B cell (primary cell): ENCODE measurements around the gene DACT2. TPM values are rescaled to one million over a fixed set of nuclear protein-coding genes. Genes with fewer than 3 reads are reported as not detected.

Source experiments
- ATAC-seq: fragments of 200-7000 bp; cut with Tn5 transposase; one replicate; pipeline ENCODE4 v1.10.0; 2021; ENCODE audit warnings: low read depth, mild to moderate bottlenecking, moderate number of reproducible peaks, moderate library complexity
- CTCF ChIA-PET: fragments of 350-600 bp; sonication (Branson Sonifier 250); formaldehyde crosslinking; loops from one replicate; lab custom pipeline; 2021; ENCODE audit warnings: antibody characterized with exemption, inconsistent platforms; lab: Charles Lee
- POLR2A ChIA-PET: fragments of 350-600 bp; sonication (Branson Sonifier 250); formaldehyde crosslinking; loops from one replicate; lab custom pipeline; 2021; ENCODE audit warnings: antibody characterized with exemption; lab: Charles Lee
- DNase-seq: peaks from one replicate; pipeline ENCODE4 v3.0.0; 2013
- H2AFZ ChIP-seq: 2 replicates; pipeline ENCODE4 v1.6.1; 2012; ENCODE audit warnings: mild to moderate bottlenecking, low read depth, low read length; ENCODE audit not compliant: insufficient read depth, poor library complexity, severe bottlenecking
- H3K27ac ChIP-seq, 2 donors: 1 replicate in 1 of 2; 2 replicates in 1 of 2; pipeline ENCODE4 v1.5.1; 2012 to 2013; ENCODE audit warnings: low read length in 2 of 2, mild to moderate bottlenecking in 2 of 2, moderate library complexity in 1 of 2
- H3K27me3 ChIP-seq, 4 experiments: fragments of 200-600 bp in 1 of 4; sonication (generic) in 1 of 4; replicated peaks in 1 of 4; 1 replicate in 2 of 4; 2 replicates in 2 of 4; pipeline versions ENCODE4 v1.6.1 to v1.7.0; 2013 to 2016; ENCODE audit warnings: low read length in 3 of 4, mild to moderate bottlenecking in 2 of 4, mixed read lengths in 1 of 4, moderate library complexity in 1 of 4; ENCODE audit not compliant: insufficient read depth in 4 of 4, control insufficient read depth in 3 of 4; ENCODE audit errors: control extremely low read depth in 1 of 4
- H3K36me3 ChIP-seq, 2 experiments: replicated peaks in 1 of 2; 1 replicate in 1 of 2; 2 replicates in 1 of 2; pipeline versions ENCODE4 v1.6.1 to v1.7.1; 2013; ENCODE audit warnings: low read length in 1 of 2; ENCODE audit not compliant: insufficient read depth in 2 of 2, control insufficient read depth in 1 of 2; ENCODE audit errors: control extremely low read depth in 1 of 2, extremely low read depth in 1 of 2
- H3K4me1 ChIP-seq, 2 donors: fragments of 200-600 bp in 1 of 2; sonication (generic) in 1 of 2; 1 replicate in 1 of 2; 2 replicates in 1 of 2; pipeline versions ENCODE4 v1.5.1 to v1.6.1; 2013 to 2017; ENCODE audit warnings: low read length in 2 of 2; ENCODE audit not compliant: control insufficient read depth in 2 of 2, insufficient read depth in 2 of 2
- H3K4me2 ChIP-seq: replicated peaks from 2 replicates; pipeline ENCODE3; 2012; ENCODE audit warnings: mild to moderate bottlenecking, low read depth, low read length; ENCODE audit not compliant: poor library complexity, severe bottlenecking
- H3K4me3 ChIP-seq, 5 experiments: fragments of 200-600 bp in 1 of 5; sonication (generic) in 1 of 5; 1 replicate in 3 of 5; 2 replicates in 2 of 5; pipeline versions ENCODE4 v1.5.1 to v1.7.0; 2011 to 2016; ENCODE audit warnings: low read length in 4 of 5, mild to moderate bottlenecking in 4 of 5, low read depth in 2 of 5, control low read depth in 1 of 5, moderate library complexity in 1 of 5; ENCODE audit not compliant: insufficient read depth in 1 of 5; ENCODE audit errors: control extremely low read depth in 1 of 5, extremely low read depth in 1 of 5
- H3K79me2 ChIP-seq: fragments of 200-600 bp; sonication (generic); one replicate; pipeline ENCODE4 v1.6.0; 2016; ENCODE audit warnings: low read length; ENCODE audit not compliant: control insufficient read depth, insufficient read depth
- H3K9ac ChIP-seq: fragments of 200-600 bp; sonication (generic); 2 replicates; pipeline ENCODE4 v1.6.1; 2017; ENCODE audit warnings: mild to moderate bottlenecking, low read length, moderate library complexity
- H3K9me3 ChIP-seq, 3 donors: one replicate each; pipeline versions ENCODE4 v1.6.1 to v1.7.1; 2013; ENCODE audit warnings: low read length in 2 of 3; ENCODE audit not compliant: control insufficient read depth in 2 of 3, insufficient read depth in 1 of 3; ENCODE audit errors: control extremely low read depth in 1 of 3
- H4K20me1 ChIP-seq: 2 replicates; pipeline ENCODE4 v1.6.0; 2012; ENCODE audit warnings: mild to moderate bottlenecking, low read length; ENCODE audit not compliant: insufficient read depth, control insufficient read depth, poor library complexity, severe bottlenecking
- H3K27ac Mint-ChIP-seq: one replicate; pipeline ENCODE4 v1.8.0; 2021; ENCODE audit warnings: mixed read lengths
- H3K27me3 Mint-ChIP-seq: one replicate; pipeline ENCODE4 v1.8.0; 2021; ENCODE audit warnings: mixed read lengths
- H3K4me1 Mint-ChIP-seq: one replicate; pipeline ENCODE4 v1.8.0; 2021; ENCODE audit warnings: mixed read lengths
- H3K4me3 Mint-ChIP-seq: one replicate; pipeline ENCODE4 v1.8.0; 2021; ENCODE audit warnings: mixed read lengths
- H3K9me3 Mint-ChIP-seq: one replicate; pipeline ENCODE4 v1.8.0; 2022; ENCODE audit warnings: mixed read lengths; ENCODE audit not compliant: insufficient read depth
- CTCF ChIP-seq: fragments of 200-600 bp; IDR thresholded peaks from one replicate; pipeline ENCODE4 v1.8.0; 2022; ENCODE audit warnings: antibody characterized with exemption, mild to moderate bottlenecking
- EZH2 ChIP-seq: IDR thresholded peaks from 2 replicates; pipeline ENCODE4 v1.6.1; 2012; ENCODE audit warnings: borderline replicate concordance, low read depth, mild to moderate bottlenecking, moderate library complexity, low read length; ENCODE audit not compliant: insufficient read depth, poor library complexity, severe bottlenecking
- WGBS: methylation state at CpG from one replicate; pipeline ENCODE4 v1.1.5; 2013; ENCODE audit warnings: missing lambda C conversion rate; ENCODE audit not compliant: insufficient coverage; 5-methylcytosine and 5-hydroxymethylcytosine counted together
- intact Hi-C: fragments of 100-400 bp; cut with micrococcal nuclease; formaldehyde crosslinking; loops from one replicate; pipeline ENCODE4 v1.10.0; 2022
- polyA minus RNA-seq: library from RNA; depleted of rRNA, polyadenylated mRNA; stranded (reverse); fragments of >200 nt; gene quantifications from 2 replicates; pipeline ENCODE4 v1.2.3, GENCODE V29; 2012
- polyA plus RNA-seq: library from polyadenylated mRNA; depleted of rRNA; stranded (reverse); fragments of >200 nt; gene quantifications from 2 replicates; pipeline ENCODE4 v1.2.3, GENCODE V29; 2012
- total RNA-seq, 2 donors: library from RNA; stranded (reverse); fragments of 120-200 nt in 1 of 2; gene quantifications; 1 replicate in 1 of 2; 2 replicates in 1 of 2; pipeline versions ENCODE4 v1.2.3 to v1.2.4, GENCODE V29; 2013 to 2022

Gene DACT2
- total RNA-seq (not detected in 2 replicates), polyA plus RNA-seq (not detected in 2 replicates), polyA minus RNA-seq (not detected in 2 replicates)
- 0.05 TPM for total RNA-seq (2013)

- Mint-ChIP-seq H3K27ac (no peak within 1 kb of the TSS), H3K27me3 (peaks cover 34% of the 10 kb centered on the region), H3K9me3 (no peaks in the 10 kb centered on the region), H3K4me1 (no peaks in the 10 kb centered on the region), H3K4me3 (no peak within 1 kb of the TSS)
- H3K4me2 ChIP-seq: no peak within 1 kb of the TSS
- TF ChIP-seq EZH2 (no peak), CTCF (no peak)
- H4K20me1 ChIP-seq: no peaks in the 10 kb centered on the region
- H3K27me3 ChIP-seq: peaks cover 0 to 8% (median 0%) of the 10 kb centered on the region in 4 experiments
- intact Hi-C loops: no loop called here
- no peak for ATAC-seq
- H2AFZ ChIP-seq: no peak within 1 kb of the TSS
- H3K9me3 ChIP-seq: peaks cover 0 to 6% (median 0%) of the 10 kb centered on the region in 3 donors
- POLR2A ChIA-PET: no interaction called here
- no peaks in the 10 kb centered on the region for H3K36me3 ChIP-seq
- H3K27ac ChIP-seq: no peak within 1 kb of the TSS
- H3K4me3 ChIP-seq: no peak within 1 kb of the TSS
- H3K4me1 ChIP-seq: no peaks in the 10 kb centered on the region
- no peak for DNase-seq
- no peaks in the 10 kb centered on the region for H3K79me2 ChIP-seq
- CTCF ChIA-PET: no interaction called here
- no peak within 1 kb of the TSS for H3K9ac ChIP-seq
- 9% methylated on average over 87 of the region's 92 CpGs for WGBS
Observed at GRCh38 chr6:168319279-168320111, at the start of gene DACT2. Gene DACT2 (minus strand): TSS chr6:168319777. CDS start chr6:168319633, 144 bp downstream.

GRCh38 chr6:168368936-168369335, 49.4 kb upstream of the DACT2 start:
- H3K9me3 ChIP-seq: peaks cover 0 to 12% (median 0%) of the 10 kb centered on the region in 3 donors
- H4K20me1 ChIP-seq: no peaks in the 10 kb centered on the region
- ChIA-PET POLR2A (no interaction called here), CTCF (no interaction called here)
- H3K4me3 ChIP-seq: no peak overlapping the region
- H3K4me1 Mint-ChIP-seq: peaks cover 2% of the 10 kb centered on the region
- no peak overlapping the region for H2AFZ ChIP-seq
- H3K36me3 ChIP-seq: no peaks in the 10 kb centered on the region
- no peak overlapping the region for H3K27ac Mint-ChIP-seq
- no peak overlapping the region for H3K27ac ChIP-seq
- 93% methylated on average over 7 of the region's 7 CpGs for WGBS
- intact Hi-C loops: no loop called here
- H3K79me2 ChIP-seq: no peaks in the 10 kb centered on the region
- H3K27me3 ChIP-seq: no peaks in the 10 kb centered on the region
- no peaks in the 10 kb centered on the region for H3K9me3 Mint-ChIP-seq
- no peak for TF ChIP-seq EZH2
- no peak for TF ChIP-seq CTCF
- DNase-seq (no peak), ATAC-seq (no peak)
- peaks cover 3% of the 10 kb centered on the region for H3K27me3 Mint-ChIP-seq
- no peaks in the 10 kb centered on the region for H3K4me1 ChIP-seq
- no peak overlapping the region for H3K9ac ChIP-seq
- no peak overlapping the region for H3K4me2 ChIP-seq
- H3K4me3 Mint-ChIP-seq: no peak overlapping the region
